ENCODE measurements around the gene PACSIN2. TPM values are rescaled to one million over a fixed set of nuclear protein-coding genes. Genes with fewer than 3 reads are reported as not detected.

The PACSIN2 gene
- total and polyA plus RNA-seq, 2 of the 13 experiments (the other 11 are each of a cell fraction or from before 2014, with no cell fraction given), result 54.1 to 68.8 TPM

- peaks cover 10% of the 10 kb centered on the region for H3K4me1 ChIP-seq (ENCODE audit: insufficient read depth, low read length)
- H3K79me2 ChIP-seq (ENCODE audit: insufficient read depth, low read length), result peaks cover 36% of the 10 kb centered on the region
- POLR2A ChIA-PET, result no interaction called here
- no peak overlapping the region for H3K4me3 ChIP-seq (replicated peaks in 1 of 3; ENCODE audit: insufficient read depth in 1 of 3, low read depth in 2 of 3, low read length in 3 of 3)
- in situ Hi-C loops (cut with HindIII; ENCODE audit: extremely low pct_ligation_motif_present, low pct_unique_long_range_greater_than_20kb), result no loop called here
- H3K27ac ChIP-seq (ENCODE audit: extremely low read length, insufficient read depth, low read length), result no peak overlapping the region
- ATAC-seq (no peak), FAIRE-seq (peak; percentile 21), DNase-seq (ENCODE audit: low spot score) (no peak)
- H3K9me3 ChIP-seq (ENCODE audit: low read length), result no peaks in the 10 kb centered on the region
- no TSS peak for BruUV-seq (replicated peaks)
- 74% methylated on average over 3 of the region's 3 CpGs for WGBS (ENCODE audit: low lambda C conversion rate)
- peaks cover 6 to 43% of the 10 kb centered on the region in 2 experiments; a peak in 4 of 5 replicates for H3K36me3 ChIP-seq (replicated peaks in 1 of 2; ENCODE audit: control insufficient read depth in 1 of 2, insufficient read depth in 2 of 2, low read length in 2 of 2)
- CTCF ChIA-PET (ENCODE audit: low intra/inter-chr PET ratio, low total read pairs), result no interaction called here
- intact Hi-C loops (cut with micrococcal nuclease; ENCODE audit: unreplicated experiment), result no loop called here
- H3K9ac ChIP-seq (ENCODE audit: insufficient read depth, low read depth, low read length), result no peak overlapping the region
- peaks cover 12% of the 10 kb centered on the region for H4K20me1 ChIP-seq (ENCODE audit: insufficient read depth, low read length)
- no peaks in the 10 kb centered on the region for H3K27me3 ChIP-seq (ENCODE audit: control insufficient read depth in 1 of 2, insufficient read depth in 2 of 2, low read length in 2 of 2)
- H2AFZ ChIP-seq (ENCODE audit: low read length), result no peak overlapping the region
- H3K4me2 ChIP-seq (ENCODE audit: low read depth, low read length), result no peak overlapping the region
- no peak for TF ChIP-seq KDM6A (CRISPR knock-in tag; IDR thresholded peaks at IDR 0.05; ENCODE audit: low read depth)
- TF ChIP-seq, protein P1, sequence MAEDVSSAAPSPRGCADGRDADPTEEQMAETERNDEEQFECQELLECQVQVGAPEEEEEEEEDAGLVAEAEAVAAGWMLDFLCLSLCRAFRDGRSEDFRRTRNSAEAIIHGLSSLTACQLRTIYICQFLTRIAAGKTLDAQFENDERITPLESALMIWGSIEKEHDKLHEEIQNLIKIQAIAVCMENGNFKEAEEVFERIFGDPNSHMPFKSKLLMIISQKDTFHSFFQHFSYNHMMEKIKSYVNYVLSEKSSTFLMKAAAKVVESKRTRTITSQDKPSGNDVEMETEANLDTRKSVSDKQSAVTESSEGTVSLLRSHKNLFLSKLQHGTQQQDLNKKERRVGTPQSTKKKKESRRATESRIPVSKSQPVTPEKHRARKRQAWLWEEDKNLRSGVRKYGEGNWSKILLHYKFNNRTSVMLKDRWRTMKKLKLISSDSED (CRISPR knock-in tag; IDR thresholded peaks at IDR 0.05), result no peak
- TF ChIP-seq ZFYVE20 (CRISPR knock-in tag; IDR thresholded peaks at IDR 0.05; ENCODE audit: borderline replicate concordance, low read depth), result no peak
- TF ChIP-seq TEAD3 (CRISPR knock-in tag; optimal IDR thresholded peaks at IDR 0.05; ENCODE audit: borderline replicate concordance), result peak; percentile 52
- TF ChIP-seq ZNF331 (CRISPR knock-in tag; IDR thresholded peaks at IDR 0.05), result no peak
- TF ChIP-seq SP140L (CRISPR knock-in tag; IDR thresholded peaks at IDR 0.05; ENCODE audit: borderline replicate concordance), result no peak
- no peak for TF ChIP-seq ZNF235 (CRISPR knock-in tag; IDR thresholded peaks at IDR 0.05; ENCODE audit: borderline replicate concordance)
- peak; percentile 21; the same call in 1 of the 2 replicates for TF ChIP-seq HNF4A (CRISPR knock-in tag; IDR thresholded peaks at IDR 0.05)
- no peak for TF ChIP-seq ZNF317 (CRISPR knock-in tag; IDR thresholded peaks at IDR 0.05)
- no peak for TF ChIP-seq SNAPC5 (CRISPR knock-in tag; IDR thresholded peaks at IDR 0.05; ENCODE audit: borderline replicate concordance)
- TF ChIP-seq SRF (IDR thresholded peaks at IDR 0.05; ENCODE audit: low read depth, low read length), result no peak
- TF ChIP-seq MED8 (CRISPR knock-in tag; IDR thresholded peaks at IDR 0.05; ENCODE audit: insufficient replicate concordance), result no peak
- TF ChIP-seq ZBTB33 (CRISPR knock-in tag; IDR thresholded peaks at IDR 0.05), result peak; percentile 12; the same call in 1 of the 2 replicates
- no peak for TF ChIP-seq ZFP82 (CRISPR knock-in tag; IDR thresholded peaks at IDR 0.05; ENCODE audit: borderline replicate concordance)
- TF ChIP-seq ZNF430 (CRISPR knock-in tag; IDR thresholded peaks at IDR 0.05), result no peak
- TF ChIP-seq ZNF841 (CRISPR knock-in tag; IDR thresholded peaks at IDR 0.05; ENCODE audit: borderline replicate concordance), result no peak
- TF ChIP-seq ZNF558 (CRISPR knock-in tag; IDR thresholded peaks at IDR 0.05; ENCODE audit: borderline replicate concordance), result no peak
- TF ChIP-seq, protein P2, sequence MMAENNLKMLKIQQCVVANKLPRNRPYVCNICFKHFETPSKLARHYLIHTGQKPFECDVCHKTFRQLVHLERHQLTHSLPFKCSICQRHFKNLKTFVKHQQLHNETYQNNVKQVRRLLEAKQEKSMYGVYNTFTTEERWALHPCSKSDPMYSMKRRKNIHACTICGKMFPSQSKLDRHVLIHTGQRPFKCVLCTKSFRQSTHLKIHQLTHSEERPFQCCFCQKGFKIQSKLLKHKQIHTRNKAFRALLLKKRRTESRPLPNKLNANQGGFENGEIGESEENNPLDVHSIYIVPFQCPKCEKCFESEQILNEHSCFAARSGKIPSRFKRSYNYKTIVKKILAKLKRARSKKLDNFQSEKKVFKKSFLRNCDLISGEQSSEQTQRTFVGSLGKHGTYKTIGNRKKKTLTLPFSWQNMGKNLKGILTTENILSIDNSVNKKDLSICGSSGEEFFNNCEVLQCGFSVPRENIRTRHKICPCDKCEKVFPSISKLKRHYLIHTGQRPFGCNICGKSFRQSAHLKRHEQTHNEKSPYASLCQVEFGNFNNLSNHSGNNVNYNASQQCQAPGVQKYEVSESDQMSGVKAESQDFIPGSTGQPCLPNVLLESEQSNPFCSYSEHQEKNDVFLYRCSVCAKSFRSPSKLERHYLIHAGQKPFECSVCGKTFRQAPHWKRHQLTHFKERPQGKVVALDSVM (CRISPR knock-in tag; IDR thresholded peaks at IDR 0.05), result peak; percentile 89
- no peak for TF ChIP-seq TCF7 (IDR thresholded peaks at IDR 0.05; ENCODE audit: low read depth)
- TF ChIP-seq PHF8 (CRISPR knock-in tag; IDR thresholded peaks at IDR 0.05), result no peak
- TF ChIP-seq ZBTB38 (CRISPR knock-in tag; IDR thresholded peaks at IDR 0.05), result no peak
Observed at GRCh38 chr22:42847110-42847509, 167.8 kb downstream of the PACSIN2 start.
